ENCODE results near the gene FHL3. TPM values are rescaled to one million over a fixed set of nuclear protein-coding genes. Genes with fewer than 3 reads are reported as not detected.

FHL3 gene
- total and polyA plus RNA-seq, 2 of the 8 experiments (the other 6 are each of a cell fraction or from before 2014, with no cell fraction given), result 14.3 to 35.6 TPM

DNA sequence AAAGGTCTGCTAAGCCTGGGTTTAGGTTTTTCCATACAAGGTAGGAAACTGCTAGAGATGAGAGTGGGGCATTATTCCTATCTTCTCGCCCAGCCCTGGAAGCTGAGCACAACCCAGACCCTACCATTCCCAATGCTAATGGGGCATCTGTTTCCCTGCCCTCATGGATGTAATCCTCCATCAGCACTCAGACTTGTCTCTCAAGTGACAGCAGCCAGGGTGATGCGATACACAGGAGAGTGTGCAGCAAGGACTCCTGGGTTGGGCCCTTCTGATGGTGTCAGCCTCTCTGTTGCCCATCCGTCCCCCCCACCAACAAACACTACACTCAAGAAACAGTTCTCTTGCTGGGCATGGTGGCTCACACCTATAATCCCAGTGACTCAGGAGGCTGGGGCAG, 52.6 kb downstream of the FHL3 start:
- ChIA-PET CTCF (ENCODE audit: partially characterized antibody) (no interaction called here), POLR2A (ENCODE audit: partially characterized antibody) (interaction anchor here (1.1 to 4.8 kb wide), 3 partner anchors 15 to 32 kb away, joined by 3 to 19 read pairs (median 3); no protein-coding TSS in a partner anchor)
- no peaks in the 10 kb centered on the region for H4K20me1 ChIP-seq (replicated peaks in 1 of 2; ENCODE audit: control insufficient read depth in 1 of 2, insufficient read depth in 2 of 2, low read length in 2 of 2)
- H3K79me2 ChIP-seq (ENCODE audit: control insufficient read depth in 1 of 2, insufficient read depth in 2 of 2, low read length in 2 of 2), result no peaks in the 10 kb centered on the region
- no peak overlapping the region for H3K9ac ChIP-seq (replicated peaks in 1 of 4; ENCODE audit: extremely low read depth in 1 of 4, low read depth in 3 of 4, low read length in 3 of 4)
- no peak overlapping the region for H3K56ac ChIP-seq (replicated peaks; ENCODE audit: insufficient read length, low read depth, low read length)
- no peak overlapping the region for H3K14ac ChIP-seq (ENCODE audit: insufficient read length)
- TF ChIP-seq FOSL1 (IDR thresholded peaks at IDR 0.05; ENCODE audit: insufficient read depth, low read depth, low read length) (no peak), SP4 (IDR thresholded peaks at IDR 0.05; ENCODE audit: low read length) (no peak), RNF2 (IDR thresholded peaks at IDR 0.05; ENCODE audit: borderline replicate concordance, low read depth, low read length, missing control alignments, poor library complexity, severe bottlenecking) (no peak), KDM1A (IDR thresholded peaks at IDR 0.05; ENCODE audit: borderline replicate concordance, low read length) (no peak), EZH2 (IDR thresholded peaks at IDR 0.05; ENCODE audit: low read depth, low read length, severe bottlenecking) (no peak), BRCA1 (IDR thresholded peaks at IDR 0.05; ENCODE audit: low read depth, low read length) (no peak)
- H3K4ac ChIP-seq (replicated peaks; ENCODE audit: insufficient read length, low read depth, low read length), result no peak overlapping the region
- H2BK15ac ChIP-seq (ENCODE audit: low read length), result no peak overlapping the region
- peaks cover 0 to 11% (median 5%) of the 10 kb centered on the region in 4 experiments; a peak in 4 of 8 replicates for H3K36me3 ChIP-seq (ENCODE audit: control insufficient read depth in 2 of 4, insufficient read depth in 4 of 4, low read length in 3 of 4)
- DNase-seq (ENCODE audit: low read depth in 1 of 2, low spot score in 2 of 2) (no peak), FAIRE-seq (no peak)
- H3K4me1 ChIP-seq (replicated peaks in 1 of 4; ENCODE audit: control insufficient read depth in 3 of 4, insufficient read depth in 4 of 4, low read length in 3 of 4), result no peaks in the 10 kb centered on the region; a peak in 1 of 7 replicates
- 100% methylated on average over 3 of the region's 3 CpGs; no CpG with 5 or more reads in 1 of the 2 experiments for WGBS, 2 experiments (ENCODE audit: extremely low coverage in 1 of 2, insufficient coverage in 1 of 2, insufficient read length in 1 of 2, insufficient replicate concordance in 2 of 2, low coverage in 1 of 2, low lambda C conversion rate in 2 of 2, missing lambda C conversion rate in 1 of 2)
- H3K9me3 ChIP-seq (ENCODE audit: insufficient read depth in 2 of 2, low read depth in 1 of 2, low read length in 1 of 2), result no peaks in the 10 kb centered on the region
- H4K5ac ChIP-seq (ENCODE audit: insufficient read length, low read depth, low read length), result no peak overlapping the region
- no peak overlapping the region for H3K27ac ChIP-seq (ENCODE audit: low read depth, low read length)
- H2AFZ ChIP-seq (ENCODE audit: low read length), result no peak overlapping the region
- no peak overlapping the region for H3K23ac ChIP-seq (ENCODE audit: insufficient read length)
- H2AK5ac ChIP-seq (ENCODE audit: low read depth, low read length), result no peak overlapping the region
- no peaks in the 10 kb centered on the region for H3K79me1 ChIP-seq (ENCODE audit: low read depth, low read length)
- no peak overlapping the region for H2BK12ac ChIP-seq (ENCODE audit: low read depth, low read length)
- no peaks in the 10 kb centered on the region for H3K23me2 ChIP-seq (ENCODE audit: low read depth, low read length)
- no peak overlapping the region for H3K4me3 ChIP-seq (ENCODE audit: extremely low read depth in 1 of 4, insufficient read depth in 2 of 4, low read depth in 3 of 4, low read length in 4 of 4)
- no peak overlapping the region for H2BK120ac ChIP-seq (replicated peaks; ENCODE audit: low read depth, low read length)
- H3K18ac ChIP-seq (ENCODE audit: extremely low read depth, low read length), result no peak overlapping the region
- H3K27me3 ChIP-seq (replicated peaks in 1 of 4; ENCODE audit: control insufficient read depth in 3 of 4, extremely low read depth in 1 of 4, insufficient read depth in 3 of 4, low read length in 3 of 4), result no peaks in the 10 kb centered on the region
- H4K91ac ChIP-seq (replicated peaks; ENCODE audit: insufficient read length, low read length), result no peak overlapping the region
- no peak overlapping the region for H4K8ac ChIP-seq (ENCODE audit: extremely low read depth, insufficient read depth, low read length)
- H2BK20ac ChIP-seq (ENCODE audit: low read length), result no peak overlapping the region
- H3K4me2 ChIP-seq (ENCODE audit: insufficient read depth in 1 of 2, low read depth in 2 of 2, low read length in 2 of 2), result no peak overlapping the region
- H2BK5ac ChIP-seq (ENCODE audit: low read depth, low read length), result no peak overlapping the region
